Stimulated activated CD4-positive, alpha-beta T cell treated with anti-CD3 and anti-CD28 coated beads, Interleukin-2, amount 100 ng/mL, for 4 hours (primary cell): ENCODE measurements around the gene FKTN.
"Not testable (repeated sequence)": the region's sequence is repeated elsewhere in the genome, so short reads cannot be mapped to it uniquely, and the experiment has no call there.

Experiments used
- DNase-seq: peaks from one replicate; pipeline ENCODE4 v3.0.0-alpha.2; 2020; ENCODE audit warnings: low read depth

The FKTN gene

DNA sequence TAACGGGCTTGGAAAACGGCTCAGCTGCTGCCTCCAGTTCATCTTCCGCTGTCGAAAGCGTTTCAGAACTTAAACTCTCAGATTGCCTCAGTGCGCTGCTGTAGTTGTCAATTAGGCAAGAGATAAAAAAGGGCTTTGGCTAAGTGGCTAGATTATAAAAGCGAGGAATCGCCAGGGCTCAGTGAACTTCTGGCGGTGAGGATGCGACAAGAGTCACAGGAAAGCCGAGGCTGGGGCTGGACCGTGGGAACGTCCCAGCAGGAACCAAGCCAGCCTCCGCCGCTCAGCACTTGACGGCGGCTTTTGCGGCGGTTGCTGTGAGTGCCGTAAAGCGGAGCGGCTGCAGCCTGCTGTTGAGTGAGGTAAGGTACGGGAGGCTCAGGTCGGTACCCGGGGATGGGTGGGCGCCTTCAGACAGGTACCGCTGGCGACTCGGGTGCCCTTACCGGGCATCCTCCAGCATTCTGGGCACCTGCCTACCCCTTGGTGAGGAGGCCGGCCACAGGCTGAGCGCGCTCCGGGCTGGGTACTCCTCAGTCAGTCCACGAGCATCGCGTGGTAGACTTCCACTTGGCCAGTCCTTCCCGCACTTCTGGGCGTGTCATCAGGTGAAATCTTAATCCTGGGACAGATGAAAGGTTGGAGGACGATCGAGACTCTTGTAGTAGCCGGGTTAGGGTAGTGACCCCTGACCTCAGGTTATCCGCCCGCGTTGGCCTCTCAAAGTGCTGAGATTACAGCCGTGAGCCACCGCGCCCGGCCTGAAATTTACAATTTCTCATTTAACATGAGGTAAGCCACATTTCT lies at the start of gene FKTN:
FKTN (plus strand) TSS at position 328 of the 807 bp plus-strand sequence. CDS start 16,902 bp downstream, outside the sequence.
- peak; percentile 72 for DNase-seq

- no peak for DNase-seq
Measured at GRCh38 chr9:105508530-105508929, 49.4 kb upstream of the FKTN start.

DNA sequence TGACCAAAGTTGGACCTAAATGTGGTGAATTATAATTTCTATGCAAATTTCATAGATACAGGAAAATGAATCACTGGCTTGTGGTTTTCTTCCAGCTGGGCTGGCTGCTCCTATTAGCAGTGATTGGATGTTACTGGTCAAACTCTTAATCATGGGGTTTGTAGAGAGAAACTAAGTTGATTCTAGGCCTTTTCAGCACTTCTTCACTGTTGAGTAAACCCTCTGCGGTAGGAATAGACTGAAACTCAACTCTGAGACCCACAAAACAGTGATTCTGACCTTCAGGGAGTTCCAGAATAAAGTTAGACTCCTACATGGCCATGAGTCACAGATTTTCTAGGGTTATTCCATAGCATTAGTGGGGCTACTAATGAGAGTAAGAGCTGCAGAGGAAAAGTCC lies 47.9 kb upstream of the FKTN start:
- no peak for DNase-seq

DNA sequence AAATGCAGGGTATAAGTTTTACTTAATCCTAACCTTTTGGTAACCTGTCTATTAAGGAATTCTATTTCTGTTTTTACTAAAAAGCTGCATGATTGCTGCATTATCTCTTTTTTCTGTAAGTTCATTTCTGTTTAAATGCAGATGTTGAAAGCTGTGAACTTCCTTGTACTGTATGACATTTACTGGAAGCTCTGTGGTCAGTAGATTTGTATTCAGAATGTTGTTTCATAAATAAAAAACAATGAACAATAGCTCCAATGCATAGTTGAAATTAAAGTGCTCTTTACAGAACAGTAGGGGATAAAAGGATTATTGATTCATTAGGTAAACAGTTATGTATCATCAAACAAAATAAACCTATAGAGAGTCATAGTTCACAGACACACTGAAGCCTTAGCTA lies 46.5 kb upstream of the FKTN start:
- DNase-seq: no peak

DNA sequence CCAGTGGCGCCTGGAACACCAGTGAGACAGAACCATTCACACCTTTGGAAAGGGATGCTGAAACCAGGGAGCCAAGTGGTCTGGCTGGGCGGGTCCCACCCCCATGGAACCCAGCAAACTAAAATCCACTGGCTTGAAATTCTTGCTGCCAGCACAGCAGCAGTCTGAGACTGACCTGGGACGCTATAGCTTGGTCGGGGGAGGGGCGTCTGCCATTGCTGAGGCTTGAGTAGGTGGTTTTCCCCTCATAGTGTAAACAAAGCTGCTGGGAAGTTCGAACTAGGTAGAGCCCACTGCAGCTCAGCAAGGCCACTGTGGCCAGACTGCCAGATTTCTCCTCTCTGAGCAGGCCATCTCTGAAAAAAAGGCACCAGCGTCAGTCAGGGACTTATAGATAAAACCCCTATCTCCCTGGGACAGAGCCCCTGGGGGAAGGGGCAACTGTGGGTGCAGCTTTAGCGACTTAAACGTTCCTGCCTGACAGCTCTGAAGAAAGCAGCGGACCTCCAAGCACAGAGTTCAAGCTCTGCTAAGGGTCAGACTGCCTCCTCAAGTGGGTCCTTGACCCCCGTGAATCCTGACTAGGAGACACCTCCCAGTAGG lies 42.0 kb upstream of the FKTN start:
- no peak for DNase-seq

DNA sequence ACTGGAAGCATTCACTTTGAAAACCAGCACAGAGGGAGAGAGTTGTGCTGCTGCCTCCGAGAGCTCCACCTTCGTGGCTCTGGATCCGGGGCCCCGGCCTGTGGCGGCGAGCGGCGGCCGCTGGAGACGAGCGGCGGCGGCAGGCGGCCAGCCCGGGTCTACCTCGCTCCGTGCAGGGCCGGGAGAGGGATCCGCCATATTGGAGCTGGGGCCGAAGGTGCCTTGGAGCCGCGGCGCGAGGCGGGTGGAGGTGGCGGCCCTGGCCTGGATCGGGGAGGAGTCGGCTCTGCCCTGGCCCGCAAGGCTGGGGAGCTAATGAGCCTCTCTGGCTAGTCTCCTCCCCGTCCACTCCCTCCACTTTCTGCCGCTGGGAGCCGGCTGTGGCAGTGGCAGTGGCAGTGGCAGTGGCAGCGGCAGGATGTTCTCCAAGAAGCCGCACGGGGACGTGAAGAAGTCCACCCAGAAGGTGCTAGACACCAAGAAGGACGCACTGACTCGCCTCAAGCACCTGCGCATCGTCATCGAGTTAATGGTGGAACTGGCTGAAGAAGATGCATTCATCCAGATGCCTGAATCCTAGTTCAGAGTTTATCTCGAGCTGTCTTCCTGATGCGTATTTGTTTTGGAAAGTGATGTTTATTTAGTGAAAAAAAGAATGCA lies 38.1 kb upstream of the FKTN start:
- not testable (repeated sequence) for DNase-seq

DNA sequence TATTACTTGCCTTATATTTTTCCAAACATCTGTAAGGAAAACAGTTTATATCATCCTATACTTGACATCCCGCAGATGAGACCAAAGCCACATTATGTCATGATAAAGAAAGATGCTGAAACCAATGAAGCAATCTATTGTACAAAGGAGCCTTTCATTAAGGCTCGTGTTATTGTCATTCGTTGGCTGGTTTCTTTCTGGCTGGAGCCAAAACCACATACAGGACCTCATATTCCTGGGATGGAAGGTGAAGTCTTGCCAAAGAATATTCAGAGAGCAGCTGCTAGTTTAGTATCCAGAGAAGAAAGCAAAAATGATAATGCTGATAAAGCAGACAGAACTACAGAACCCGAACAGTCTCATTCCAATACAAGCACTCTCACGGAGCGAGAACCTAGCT lies 36.9 kb upstream of the FKTN start:
- DNase-seq: not testable (repeated sequence)

- DNase-seq: not testable (repeated sequence)
Measured at GRCh38 chr9:105522618-105523385, 35.1 kb upstream of the FKTN start.

GRCh38 chr9:105531530-105531929 lies 26.4 kb upstream of the FKTN start:
- no peak for DNase-seq

DNA sequence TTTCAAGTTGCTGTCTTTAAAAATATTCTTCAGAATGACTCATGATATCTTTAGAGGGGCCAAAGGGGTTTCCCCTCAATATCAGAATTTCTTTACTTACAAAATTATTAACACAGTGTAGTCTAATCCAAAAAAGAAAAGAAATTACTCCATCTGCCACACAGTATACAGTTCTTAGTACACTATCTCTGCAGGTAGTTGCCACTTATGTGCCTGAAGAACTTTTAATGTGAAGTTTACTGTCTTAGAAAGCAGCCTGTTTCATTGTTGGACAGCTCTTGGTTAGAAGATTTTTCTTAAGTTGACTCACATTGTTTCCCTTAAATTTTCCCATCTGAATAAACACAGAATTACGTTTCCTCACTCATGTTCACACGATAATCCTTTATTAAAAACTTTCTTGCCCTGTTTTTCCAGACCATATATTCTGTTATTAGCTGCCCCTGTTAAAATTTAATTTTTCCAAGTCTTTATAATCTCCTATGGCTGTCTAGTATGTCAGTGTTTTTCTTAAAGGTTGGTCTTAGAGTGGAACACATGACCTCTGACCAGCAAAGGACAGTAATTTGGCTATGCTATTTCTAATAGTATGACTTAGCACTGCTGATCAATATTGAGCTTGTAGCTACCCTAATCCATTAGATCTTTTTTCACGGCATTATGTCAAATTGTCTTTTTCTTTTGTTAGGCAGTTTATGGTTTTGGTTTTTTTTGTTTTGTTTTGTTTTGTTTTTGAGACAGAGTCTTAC lies 21.8 kb upstream of the FKTN start:
- no peak for DNase-seq

- DNase-seq: no peak
Measured at GRCh38 chr9:105539452-105539851, 18.5 kb upstream of the FKTN start.

DNA sequence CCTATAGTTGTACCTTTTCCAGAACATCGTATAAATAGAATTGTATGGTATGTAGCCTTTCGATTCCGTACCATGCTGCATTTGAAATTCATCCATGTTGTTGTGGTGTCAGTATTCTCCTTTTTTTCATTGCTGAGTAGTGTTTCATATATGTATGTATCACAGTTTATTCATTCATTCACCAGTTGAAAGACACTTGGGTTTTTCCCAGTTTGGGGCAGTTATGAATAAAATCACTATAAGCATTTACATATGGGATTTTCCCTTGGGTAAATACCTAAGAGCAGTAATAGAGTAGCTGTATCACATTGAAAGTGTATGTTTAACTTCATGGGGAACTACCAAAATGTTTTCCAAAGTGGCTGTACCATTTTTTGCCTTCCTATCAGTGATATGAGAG lies 16.1 kb upstream of the FKTN start:
- no peak for DNase-seq

- DNase-seq: no peak
Measured at GRCh38 chr9:105554042-105554441, 3.9 kb upstream of the FKTN start.

GRCh38 chr9:105572455-105572854 lies 14.5 kb downstream of the FKTN start:
- no peak for DNase-seq

GRCh38 chr9:105579952-105580351 lies 22.0 kb downstream of the FKTN start:
- not testable (repeated sequence) for DNase-seq

- not testable (repeated sequence) for DNase-seq
Measured at GRCh38 chr9:105581550-105581949, 23.6 kb downstream of the FKTN start.

GRCh38 chr9:105593145-105593544 lies 35.2 kb downstream of the FKTN start:
- DNase-seq: no peak

- no peak for DNase-seq
Measured at GRCh38 chr9:105608721-105609598, 51.0 kb downstream of the FKTN start.

- no peak for DNase-seq
Measured at GRCh38 chr9:105621001-105621400, 63.1 kb downstream of the FKTN start.

DNA sequence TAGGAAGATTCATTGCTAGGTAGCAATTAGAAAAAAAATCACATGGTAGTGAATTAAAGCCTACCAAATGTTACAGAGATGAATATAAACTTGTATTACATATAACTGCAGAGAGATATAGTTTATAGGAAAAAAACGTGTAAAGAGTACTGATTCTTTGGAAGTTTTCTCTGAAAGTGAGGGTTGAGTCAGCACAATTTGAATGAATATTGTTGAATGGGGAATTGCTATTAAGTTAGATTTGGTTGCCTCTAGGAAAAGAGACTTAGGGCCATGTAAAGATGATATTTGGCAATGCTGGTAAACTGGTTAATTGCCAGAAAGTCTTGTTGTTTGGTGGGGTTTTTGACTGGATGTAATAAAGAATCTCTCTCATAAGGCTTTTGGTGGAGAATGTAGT lies 67.2 kb downstream of the FKTN start:
- DNase-seq: no peak

DNA sequence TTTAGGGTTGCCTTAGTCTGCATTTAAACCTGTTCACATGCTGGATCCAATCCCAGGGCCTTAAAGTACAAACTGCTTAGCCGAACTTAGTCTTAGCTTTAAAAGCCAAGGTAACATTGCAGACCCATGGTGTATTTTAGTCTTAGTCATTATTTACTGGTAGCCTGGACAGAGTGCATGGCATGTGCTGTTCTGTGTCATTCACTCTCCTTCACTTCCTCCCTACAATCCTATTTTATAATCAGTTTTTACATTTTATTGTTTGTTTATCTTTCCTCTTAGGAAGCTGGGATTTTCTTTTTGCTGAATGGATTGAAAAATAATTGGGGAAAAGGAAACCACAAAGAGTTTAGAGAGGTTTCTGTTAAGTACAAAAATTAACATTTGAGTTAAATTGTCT lies 74.9 kb downstream of the FKTN start:
- DNase-seq: no peak
